Neural progenitor cell (in vitro differentiated cells): Measurements from ENCODE around the gene FMNL2.

Experiments used
- CTCF ChIP-seq: fragments of 200-600 bp; sonication (generic); IDR thresholded peaks from 2 replicates; pipeline ENCODE4 v1.5.1; 2017; ENCODE audit warnings: antibody characterized with exemption, mild to moderate bottlenecking
- EZH2 ChIP-seq: fragments of 200-600 bp; sonication (generic); IDR thresholded peaks from 2 replicates; pipeline ENCODE4 v1.6.1; 2017; ENCODE audit warnings: antibody characterized with exemption, mild to moderate bottlenecking, moderate library complexity
- EZH2phosphoT487 ChIP-seq: fragments of 200-600 bp; sonication (generic); IDR thresholded peaks from 2 replicates; pipeline ENCODE4 v1.6.1; 2017; ENCODE audit warnings: antibody characterized with exemption

- TF ChIP-seq CTCF (no peak), EZH2 (no peak), EZH2phosphoT487 (no peak)
These were observed 271.1 kb downstream of the FMNL2 start for GRCh38 chr2:152606081-152606480.
